Neutrophil (primary cell): Measurements from ENCODE around the gene ST7L.

Experiments
- H3K27ac ChIP-seq: fragments of 200-600 bp; sonication (generic); 2 replicates; pipeline ENCODE4 v1.5.1; 2016; ENCODE audit warnings: mild to moderate bottlenecking, moderate library complexity
- H3K27me3 ChIP-seq: fragments of 200-600 bp; sonication (generic); 2 replicates; pipeline ENCODE4 v1.6.0; 2016; ENCODE audit warnings: mild to moderate bottlenecking
- H3K36me3 ChIP-seq: fragments of 200-600 bp; sonication (generic); 2 replicates; pipeline ENCODE4 v1.5.1; 2017
- H3K4me1 ChIP-seq, 2 experiments: fragments of 200-600 bp in 1 of 2; sonication (generic) in 1 of 2; 1 replicate in 1 of 2; 2 replicates in 1 of 2; pipeline versions ENCODE4 v1.5.1 to v1.6.1; 2013 to 2016; ENCODE audit warnings: low read depth in 1 of 2, low read length in 1 of 2, mild to moderate bottlenecking in 1 of 2, moderate library complexity in 1 of 2; ENCODE audit not compliant: control insufficient read depth in 1 of 2, insufficient read depth in 1 of 2
- H3K4me3 ChIP-seq, 2 experiments: fragments of 200-600 bp in 1 of 2; sonication (generic) in 1 of 2; 1 replicate in 1 of 2; 2 replicates in 1 of 2; pipeline ENCODE4 v1.5.1; 2013 to 2016; ENCODE audit warnings: low read depth in 1 of 2, low read length in 1 of 2, mild to moderate bottlenecking in 1 of 2, moderate library complexity in 1 of 2
- H3K9me3 ChIP-seq: fragments of 200-600 bp; sonication (generic); 2 replicates; pipeline ENCODE4 v1.5.1; 2016
- CTCF ChIP-seq: fragments of 200-600 bp; sonication (generic); IDR thresholded peaks from 2 replicates; pipeline ENCODE4 v1.5.1; 2016; ENCODE audit warnings: antibody characterized with exemption

Gene ST7L

GRCh38 chr1:112515311-112516009 is 103.5 kb downstream of the ST7L start:
- Histone ChIP-seq H3K4me1 (no peaks in the 10 kb centered on the region), H3K27me3 (peaks cover 44% of the 10 kb centered on the region), H3K27ac (no peak overlapping the region), H3K36me3 (no peaks in the 10 kb centered on the region), H3K4me3 (no peak overlapping the region), H3K9me3 (no peaks in the 10 kb centered on the region)
- no peak for TF ChIP-seq CTCF

GRCh38 chr1:112514901-112515300 is 104.0 kb downstream of the ST7L start:
- H3K27ac ChIP-seq, result no peak overlapping the region
- H3K4me1 ChIP-seq, result no peaks in the 10 kb centered on the region
- no peak for TF ChIP-seq CTCF
- H3K9me3 ChIP-seq, result no peaks in the 10 kb centered on the region
- H3K36me3 ChIP-seq, result no peaks in the 10 kb centered on the region
- H3K4me3 ChIP-seq, result no peak overlapping the region
- H3K27me3 ChIP-seq, result peaks cover 50% of the 10 kb centered on the region

- Histone ChIP-seq H3K27ac (no peak overlapping the region), H3K27me3 (peaks cover 66% of the 10 kb centered on the region), H3K4me3 (no peak overlapping the region), H3K36me3 (no peaks in the 10 kb centered on the region), H3K9me3 (no peaks in the 10 kb centered on the region), H3K4me1 (peaks cover 10% of the 10 kb centered on the region in 2 experiments)
- no peak for TF ChIP-seq CTCF
These were observed 105.7 kb downstream of the ST7L start for GRCh38 chr1:112513112-112513870.

GRCh38 chr1:112511897-112512296 is 107.0 kb downstream of the ST7L start:
- peaks cover 80% of the 10 kb centered on the region for H3K27me3 ChIP-seq
- H3K4me3 ChIP-seq, result no peak overlapping the region
- no peaks in the 10 kb centered on the region for H3K9me3 ChIP-seq
- H3K4me1 ChIP-seq, result peaks cover 12 to 16% of the 10 kb centered on the region in 2 experiments
- no peak overlapping the region for H3K27ac ChIP-seq
- H3K36me3 ChIP-seq, result no peaks in the 10 kb centered on the region
- no peak for TF ChIP-seq CTCF

GRCh38 chr1:112510340-112510739 is 108.6 kb downstream of the ST7L start:
- Histone ChIP-seq H3K4me3 (no peak overlapping the region), H3K27me3 (peaks cover 95% of the 10 kb centered on the region), H3K9me3 (no peaks in the 10 kb centered on the region), H3K4me1 (peaks cover 12 to 16% of the 10 kb centered on the region in 2 experiments), H3K27ac (no peak overlapping the region), H3K36me3 (no peaks in the 10 kb centered on the region)
- TF ChIP-seq CTCF, result no peak
